K562 (cell line): ENCODE measurements around the gene CREB5. TPM values are rescaled to one million over a fixed set of nuclear protein-coding genes. Genes with fewer than 3 reads are reported as not detected.

Experiments used
- ATAC-seq: fragments of 200-7000 bp; cut with Tn5 transposase; 3 replicates; pipeline ENCODE4 v1.9.1; 2020; ENCODE audit warnings: moderate library complexity
- BruUV-seq: library from RNA; stranded (reverse); fragments of 400-500 nt; replicated peaks from 2 replicates; lab custom pipeline; 2021; lab: Mats Ljungman, UMichigan
- CTCF ChIA-PET: fragments of 300-600 bp; formaldehyde crosslinking; extraction: SDS; loops from one replicate; lab custom pipeline; 2021; ENCODE audit warnings: low intra/inter-chr PET ratio; lab: Yijun Ruan, JAX
- POLR2A ChIA-PET: fragments of 300-600, 350-650 bp; sonication (Branson Sonifier 250); formaldehyde crosslinking; extraction: SDS; loops from one replicate; lab custom pipeline; 2021; ENCODE audit warnings: antibody characterized with exemption, inconsistent platforms; lab: Yijun Ruan, JAX
- DNase-seq, 4 experiments: peaks; one replicate each; pipeline versions ENCODE4 v3.0.0 to v3.0.0-alpha.2; 2011 to 2018; ENCODE audit warnings: low spot score in 3 of 4, mixed read lengths in 3 of 4; ENCODE audit errors: extremely low read depth in 1 of 4
- FAIRE-seq: peaks from 2 replicates; lab custom pipeline; 2011; peaks lifted over from hg19 to GRCh38; lab: Jason Lieb, UNC
- H2AFZ ChIP-seq: 2 replicates; pipeline ENCODE4 v1.6.0; 2011; ENCODE audit warnings: low read depth, low read length, control low read depth, inconsistent platforms
- H3K27ac ChIP-seq: fragments of 200-600 bp; 3 replicates; pipeline ENCODE4 v1.8.0; 2011; ENCODE audit warnings: low read depth, mild to moderate bottlenecking, control low read depth, inconsistent platforms, low read length, moderate library complexity, mixed read lengths; ENCODE audit errors: extremely low read depth
- H3K27me3 ChIP-seq, 2 experiments: fragments of 300-600 bp in 1 of 2; 2 replicates in 1 of 2; 3 replicates in 1 of 2; pipeline versions ENCODE4 v1.6.0 to v1.8.0; 2011; ENCODE audit warnings: inconsistent platforms in 2 of 2, low read length in 2 of 2, mild to moderate bottlenecking in 1 of 2, mixed read lengths in 1 of 2, moderate library complexity in 1 of 2; ENCODE audit not compliant: control insufficient read depth in 2 of 2, insufficient read depth in 2 of 2
- H3K36me3 ChIP-seq: fragments of 300-600 bp; 3 replicates; pipeline ENCODE4 v1.8.0; 2011; ENCODE audit warnings: mild to moderate bottlenecking, low read length, inconsistent platforms; ENCODE audit not compliant: control insufficient read depth, insufficient read depth
- H3K4me1 ChIP-seq, 2 experiments: fragments of 200-600 bp in 1 of 2; replicated peaks in 1 of 2; 2 replicates in 1 of 2; 3 replicates in 1 of 2; pipeline versions ENCODE4 v1.5.1 to v1.8.0; 2011; ENCODE audit warnings: inconsistent platforms in 2 of 2, low read length in 2 of 2, mild to moderate bottlenecking in 1 of 2, mixed read lengths in 1 of 2, moderate library complexity in 1 of 2; ENCODE audit not compliant: control insufficient read depth in 2 of 2, insufficient read depth in 2 of 2
- H3K4me2 ChIP-seq: 2 replicates; pipeline ENCODE4 v1.6.1; 2011; ENCODE audit warnings: low read length, control low read depth, inconsistent platforms, mixed read lengths; ENCODE audit not compliant: insufficient read depth
- H3K4me3 ChIP-seq: fragments of 200-600 bp; sonication (generic), shearing (Covaris generic); 2 replicates; pipeline ENCODE4 v1.5.1; 2016; ENCODE audit warnings: control low read depth, inconsistent platforms
- H3K79me2 ChIP-seq: fragments of 200-600 bp; 3 replicates; pipeline ENCODE4 v1.8.0; 2011; ENCODE audit warnings: low read length, inconsistent platforms; ENCODE audit not compliant: control insufficient read depth, insufficient read depth
- H3K9ac ChIP-seq, 2 experiments: 2 replicates each; pipeline versions ENCODE4 v1.6.0 to v1.6.1; 2011; ENCODE audit warnings: low read depth in 2 of 2, low read length in 2 of 2, control low read depth in 1 of 2, inconsistent platforms in 1 of 2, mild to moderate bottlenecking in 1 of 2, mixed read lengths in 1 of 2; ENCODE audit not compliant: insufficient read depth in 1 of 2
- H3K9me1 ChIP-seq: one replicate; pipeline ENCODE4 v1.6.0; 2011; ENCODE audit warnings: inconsistent platforms, mild to moderate bottlenecking, low read length, moderate library complexity; ENCODE audit not compliant: control insufficient read depth, insufficient read depth
- H3K9me3 ChIP-seq: replicated peaks from 2 replicates; pipeline ENCODE4 v1.5.1; 2011; ENCODE audit warnings: low read depth, low read length, inconsistent platforms; ENCODE audit not compliant: control insufficient read depth, insufficient read depth
- H4K20me1 ChIP-seq: replicated peaks from 2 replicates; pipeline ENCODE4 v1.6.1; 2011; ENCODE audit warnings: low read length, inconsistent platforms, mixed read lengths; ENCODE audit not compliant: control insufficient read depth, insufficient read depth
- ARID1B ChIP-seq: fragments of 450-650 bp; IDR thresholded peaks from 2 replicates; pipeline ENCODE4 v1.6.1; 2016; ENCODE audit warnings: antibody characterized with exemption, mild to moderate bottlenecking, inconsistent platforms
- ATF7 ChIP-seq: fragments of 450-650 bp; IDR thresholded peaks from 2 replicates; pipeline ENCODE4 v1.7.1; 2014; ENCODE audit warnings: mild to moderate bottlenecking, moderate library complexity
- CXXC5 ChIP-seq: fragments of 250-450 bp; sonication (Bioruptor Pico); IDR thresholded peaks from 2 replicates; pipeline ENCODE4 v1.8.0; 2022; ENCODE audit warnings: inconsistent platforms, mild to moderate bottlenecking, moderate library complexity
- GTF2A2 ChIP-seq: IDR thresholded peaks from 2 replicates; pipeline ENCODE4 v1.6.1; 2016; ENCODE audit warnings: mild to moderate bottlenecking, missing genetic modification characterization, missing compliant biosample characterization
- HINFP ChIP-seq: fragments of 450-650 bp; conservative IDR thresholded peaks from 2 replicates; pipeline ENCODE4 v1.6.1; 2016; ENCODE audit warnings: missing genetic modification characterization, low read depth, mild to moderate bottlenecking, control low read depth, missing compliant biosample characterization
- HMG20A ChIP-seq: fragments of 450-650 bp; formaldehyde crosslinking; conservative IDR thresholded peaks from 2 replicates; pipeline ENCODE4 v1.4.0; 2020; ENCODE audit warnings: mild to moderate bottlenecking, mixed read lengths
- KDM2B ChIP-seq: fragments of 250-450 bp; sonication (Bioruptor Pico); IDR thresholded peaks from 2 replicates; pipeline ENCODE4 v1.8.0; 2021; ENCODE audit warnings: mild to moderate bottlenecking, moderate library complexity
- KDM4B ChIP-seq, 2 experiments: fragments of 450-650 bp in 1 of 2; sonication (generic) in 1 of 2; IDR thresholded peaks; 2 replicates each; pipeline ENCODE4 v1.6.1; 2016 to 2017; ENCODE audit warnings: borderline replicate concordance in 2 of 2, antibody characterized with exemption in 1 of 2, low read depth in 1 of 2, mild to moderate bottlenecking in 1 of 2
- SAP30 ChIP-seq: fragments of 200-600 bp; sonication (generic); IDR thresholded peaks from 2 replicates; pipeline ENCODE4 v1.6.1; 2012; ENCODE audit warnings: borderline replicate concordance, low read depth, mild to moderate bottlenecking, moderate library complexity, low read length, control low read depth, inconsistent platforms; ENCODE audit not compliant: insufficient read depth, poor library complexity, severe bottlenecking
- ZFX ChIP-seq: sonication (generic); formaldehyde crosslinking; IDR thresholded peaks from 2 replicates; pipeline ENCODE4 v1.8.0; 2022; ENCODE audit warnings: mild to moderate bottlenecking, missing genetic modification reagents, moderate library complexity
- WGBS: fragments of 100-300 bp; shearing (Covaris generic); methylation state at CpG from one replicate; pipeline ENCODE4 v1.1.6; 2016; ENCODE audit warnings: low coverage, mixed read lengths; ENCODE audit not compliant: insufficient coverage; ENCODE audit errors: missing lambda C conversion rate; 5-methylcytosine and 5-hydroxymethylcytosine counted together
- in situ Hi-C: fragments of 300-500 bp; cut with MboI; formaldehyde crosslinking; loops from 4 replicates; pipeline ENCODE4 v1.15.0; 2018; ENCODE audit warnings: inconsistent platforms, mixed read lengths
- intact Hi-C: fragments of 100-400 bp; cut with micrococcal nuclease; formaldehyde crosslinking; loops from 2 replicates; pipeline ENCODE4 v1.14.2; 2022
- polyA plus RNA-seq, 8 experiments: library from polyadenylated mRNA; depleted of rRNA in 4 of 8; stranded (reverse) in 5 of 8; unstranded in 3 of 8; fragments of >200 nt; fragmentation: Nextera tagmentation in 2 of 8; fragmentation: Illumina TruSeq in 1 of 8; extraction: Ambion mirVana in 2 of 8; extraction: Trizol in 1 of 8; gene quantifications; 2 replicates each; pipeline versions ENCODE4 v1.2.1 to v1.2.3, GENCODE V29; 2011 to 2014; ENCODE audit warnings: inconsistent platforms in 1 of 8, missing spikeins in 1 of 8
- total RNA-seq, 7 experiments: library from RNA; depleted of rRNA in 6 of 7; stranded (reverse); fragments of >200 nt in 6 of 7; fragmentation: Illumina TruSeq in 2 of 7; extraction: Trizol in 2 of 7; gene quantifications; 2 replicates each; pipeline versions ENCODE4 v1.2.1 to v1.2.3, GENCODE V29; 2011 to 2021; ENCODE audit warnings: low replicate concordance in 1 of 7
- TF ChIP-seq, protein P1 (sequence below): sonication (generic); formaldehyde crosslinking; IDR thresholded peaks from 2 replicates; pipeline ENCODE4 v1.8.1; 2023; ENCODE audit warnings: mild to moderate bottlenecking, missing genetic modification reagents

Gene CREB5
- total and polyA plus RNA-seq, 9 of the 15 experiments (the other 6 are each of a cell fraction or from before 2014, with no cell fraction given) = 0.33 to 6.4 (median 1.8) TPM

- FAIRE-seq = no peak
- no peak overlapping the region for H3K9ac ChIP-seq
- WGBS = 5% methylated on average over 5 of the region's 5 CpGs
- H3K4me1 ChIP-seq = no peaks in the 10 kb centered on the region
- ChIA-PET CTCF (no interaction called here), POLR2A (no interaction called here)
- H3K27me3 ChIP-seq = peaks cover 0 to 4% of the 10 kb centered on the region in 2 experiments; a peak in 1 of 5 replicates
- intact Hi-C loops (no loop called here), in situ Hi-C loops (no loop called here)
- H4K20me1 ChIP-seq = no peaks in the 10 kb centered on the region; the same call in 1 of the 2 replicates
- H3K36me3 ChIP-seq = no peaks in the 10 kb centered on the region
- BruUV-seq = no TSS peak
- no peak overlapping the region for H3K4me2 ChIP-seq
- no peak for TF ChIP-seq SAP30
- no peak for TF ChIP-seq CXXC5 (CRISPR knock-in tag)
- TF ChIP-seq KDM4B (IDR thresholded peaks at IDR 0.05; ENCODE audit: borderline replicate concordance in 2 of 2, low read depth in 1 of 2) = no peak
- H3K27ac ChIP-seq = no peak overlapping the region
- no peaks in the 10 kb centered on the region for H3K9me3 ChIP-seq
- no peak overlapping the region for H2AFZ ChIP-seq
- H3K4me3 ChIP-seq = no peak overlapping the region
- no peaks in the 10 kb centered on the region for H3K79me2 ChIP-seq
- ATAC-seq = no peak
- no peaks in the 10 kb centered on the region for H3K9me1 ChIP-seq
- no peak for DNase-seq
Measured at GRCh38 chr7:28447071-28447470, 34.8 kb downstream of the CREB5 start.

DNA sequence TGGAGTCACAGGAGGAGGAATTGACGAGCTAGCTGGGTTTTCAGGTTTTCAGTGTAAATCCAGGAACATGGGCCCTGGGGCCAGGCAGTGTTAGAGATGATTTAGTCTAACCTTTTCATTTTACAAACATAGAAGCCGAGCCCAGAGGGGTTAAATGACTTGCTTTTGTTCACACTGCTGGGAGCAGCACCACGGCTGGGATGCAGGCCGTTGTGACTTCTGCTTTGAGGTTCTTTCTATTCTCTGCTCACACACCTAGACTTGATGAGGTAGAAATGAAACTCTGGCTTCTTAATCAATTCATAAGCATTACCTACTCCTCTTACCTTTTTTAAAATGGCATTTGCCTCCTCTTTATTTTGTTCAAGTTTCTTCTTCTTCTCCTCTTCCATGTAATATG lies 36.4 kb downstream of the CREB5 start:
- TF ChIP-seq HMG20A (no peak), HINFP (tag) (no peak), ATF7 (no peak), KDM2B (CRISPR knock-in tag) (no peak), ARID1B (no peak), GTF2A2 (tag) (no peak), ZFX (no peak)
- TF ChIP-seq, protein P1, sequence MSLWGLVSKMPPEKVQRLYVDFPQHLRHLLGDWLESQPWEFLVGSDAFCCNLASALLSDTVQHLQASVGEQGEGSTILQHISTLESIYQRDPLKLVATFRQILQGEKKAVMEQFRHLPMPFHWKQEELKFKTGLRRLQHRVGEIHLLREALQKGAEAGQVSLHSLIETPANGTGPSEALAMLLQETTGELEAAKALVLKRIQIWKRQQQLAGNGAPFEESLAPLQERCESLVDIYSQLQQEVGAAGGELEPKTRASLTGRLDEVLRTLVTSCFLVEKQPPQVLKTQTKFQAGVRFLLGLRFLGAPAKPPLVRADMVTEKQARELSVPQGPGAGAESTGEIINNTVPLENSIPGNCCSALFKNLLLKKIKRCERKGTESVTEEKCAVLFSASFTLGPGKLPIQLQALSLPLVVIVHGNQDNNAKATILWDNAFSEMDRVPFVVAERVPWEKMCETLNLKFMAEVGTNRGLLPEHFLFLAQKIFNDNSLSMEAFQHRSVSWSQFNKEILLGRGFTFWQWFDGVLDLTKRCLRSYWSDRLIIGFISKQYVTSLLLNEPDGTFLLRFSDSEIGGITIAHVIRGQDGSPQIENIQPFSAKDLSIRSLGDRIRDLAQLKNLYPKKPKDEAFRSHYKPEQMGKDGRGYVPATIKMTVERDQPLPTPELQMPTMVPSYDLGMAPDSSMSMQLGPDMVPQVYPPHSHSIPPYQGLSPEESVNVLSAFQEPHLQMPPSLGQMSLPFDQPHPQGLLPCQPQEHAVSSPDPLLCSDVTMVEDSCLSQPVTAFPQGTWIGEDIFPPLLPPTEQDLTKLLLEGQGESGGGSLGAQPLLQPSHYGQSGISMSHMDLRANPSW (CRISPR knock-in tag) = no peak
- TF ChIP-seq, all 486 proteins: peak for 0
- no peak overlapping the region for H3K27ac ChIP-seq
- no peaks in the 10 kb centered on the region for H3K36me3 ChIP-seq
- POLR2A ChIA-PET = no interaction called here
- H3K4me3 ChIP-seq = no peak overlapping the region
- H3K4me1 ChIP-seq = no peaks in the 10 kb centered on the region
- BruUV-seq = no TSS peak
- CTCF ChIA-PET = interaction anchor here (0.8 kb wide), 1 partner anchor 15 kb away, joined by 3 read pairs; no protein-coding TSS in a partner anchor
- no peak overlapping the region for H3K4me2 ChIP-seq
- 0% methylated on average over 4 of the region's 4 CpGs for WGBS
- no peaks in the 10 kb centered on the region for H3K9me3 ChIP-seq
- FAIRE-seq (no peak), DNase-seq (no peak), ATAC-seq (no peak)
- H2AFZ ChIP-seq = no peak overlapping the region
- H3K9me1 ChIP-seq = no peaks in the 10 kb centered on the region
- H3K79me2 ChIP-seq = no peaks in the 10 kb centered on the region
- peaks cover 0 to 4% of the 10 kb centered on the region in 2 experiments; a peak in 1 of 5 replicates for H3K27me3 ChIP-seq
- in situ Hi-C loops (no loop called here), intact Hi-C loops (no loop called here)
- no peaks in the 10 kb centered on the region; the same call in 1 of the 2 replicates for H4K20me1 ChIP-seq
- no peak overlapping the region for H3K9ac ChIP-seq
